HG02588 (cell line): ENCODE measurements around the gene C19orf44.
"Not testable (repeated sequence)": the region's sequence is repeated elsewhere in the genome, so short reads cannot be mapped to it uniquely, and the experiment has no call there.

Source experiments
- ATAC-seq: cut with Tn5 transposase; IDR thresholded peaks from one replicate; pipeline ENCODE4 v1.9.1; 2021; ENCODE audit warnings: mild to moderate bottlenecking, moderate library complexity; ENCODE audit not compliant: unreplicated experiment

Gene C19orf44

GRCh38 chr19:16532440-16533234, 36.4 kb downstream of the C19orf44 start:
- no peak for ATAC-seq

GRCh38 chr19:16535381-16535780, 39.2 kb downstream of the C19orf44 start:
- ATAC-seq: no peak

- ATAC-seq: no peak
Measured at GRCh38 chr19:16536130-16536529, 39.9 kb downstream of the C19orf44 start.

GRCh38 chr19:16537111-16537510, 40.9 kb downstream of the C19orf44 start:
- no peak for ATAC-seq

- no peak for ATAC-seq
Measured at GRCh38 chr19:16540948-16541347, 44.8 kb downstream of the C19orf44 start.

- ATAC-seq: no peak
Measured at GRCh38 chr19:16541526-16542044, 45.4 kb downstream of the C19orf44 start.

GRCh38 chr19:16542045-16542909, 46.1 kb downstream of the C19orf44 start, which contains the start of gene CHERP:
TSS of gene CHERP (minus strand) at chr19:16542437. CDS start at chr19:16542378, 59 bp downstream.
- ATAC-seq: peak; percentile 72

GRCh38 chr19:16542910-16543472, 46.8 kb downstream of the C19orf44 start:
- no peak for ATAC-seq

GRCh38 chr19:16543734-16544133, 47.5 kb downstream of the C19orf44 start:
- ATAC-seq: not testable (repeated sequence)

- ATAC-seq: no peak
Measured at GRCh38 chr19:16544473-16545231, 48.5 kb downstream of the C19orf44 start.

GRCh38 chr19:16548956-16549355, 52.8 kb downstream of the C19orf44 start:
- ATAC-seq: no peak

GRCh38 chr19:16551902-16552301, 55.7 kb downstream of the C19orf44 start:
- not testable (repeated sequence) for ATAC-seq

GRCh38 chr19:16554776-16555175, 58.6 kb downstream of the C19orf44 start:
- no peak for ATAC-seq

- ATAC-seq: no peak
Measured at GRCh38 chr19:16559780-16560276, 63.6 kb downstream of the C19orf44 start.

- no peak for ATAC-seq
Measured at GRCh38 chr19:16561382-16561781, 65.2 kb downstream of the C19orf44 start.

- ATAC-seq: no peak
Measured at GRCh38 chr19:16562608-16563025, 66.4 kb downstream of the C19orf44 start.

GRCh38 chr19:16564842-16565241, 68.6 kb downstream of the C19orf44 start:
- no peak for ATAC-seq

GRCh38 chr19:16566161-16566560, 70.0 kb downstream of the C19orf44 start:
- no peak for ATAC-seq

GRCh38 chr19:16566702-16567101, 70.5 kb downstream of the C19orf44 start:
- ATAC-seq: no peak

GRCh38 chr19:16569609-16570320, 73.6 kb downstream of the C19orf44 start:
- ATAC-seq: no peak
